Measurements from ENCODE around the gene SYT17.

- TF ChIP-seq POLR2A (IDR thresholded peaks at IDR 0.05) = no peak
- TF ChIP-seq POLR2AphosphoS5 (IDR thresholded peaks at IDR 0.05) = no peak
Measured at GRCh38 chr16:19292186-19292585, 124.1 kb downstream of the SYT17 start.
